Measurements from ENCODE around the gene KIAA0232.

KIAA0232 gene

DNA sequence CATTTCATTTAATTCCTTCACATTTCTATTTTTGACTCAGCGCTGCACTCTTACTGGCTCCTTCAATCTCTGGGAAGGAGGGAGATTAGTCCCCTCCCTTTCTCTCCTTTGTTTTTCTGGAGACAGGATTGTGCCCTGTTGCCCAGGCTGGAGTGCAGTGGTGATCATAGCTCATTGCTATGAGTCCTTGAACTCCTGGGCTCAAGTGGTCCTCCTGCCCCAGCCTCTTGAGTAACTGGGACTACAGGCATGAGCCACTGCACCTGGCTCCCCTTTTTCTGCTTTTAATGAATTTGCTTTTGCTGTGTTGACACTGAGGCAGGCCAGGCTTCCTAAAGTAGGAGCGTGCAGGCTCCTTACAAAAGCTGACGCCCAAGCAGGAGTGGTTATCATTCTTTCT is 137.6 kb downstream of the KIAA0232 start:
- DNase-seq: no peak

- no peak for DNase-seq
Measured at GRCh38 chr4:6923507-6923906, 141.0 kb downstream of the KIAA0232 start.

DNA sequence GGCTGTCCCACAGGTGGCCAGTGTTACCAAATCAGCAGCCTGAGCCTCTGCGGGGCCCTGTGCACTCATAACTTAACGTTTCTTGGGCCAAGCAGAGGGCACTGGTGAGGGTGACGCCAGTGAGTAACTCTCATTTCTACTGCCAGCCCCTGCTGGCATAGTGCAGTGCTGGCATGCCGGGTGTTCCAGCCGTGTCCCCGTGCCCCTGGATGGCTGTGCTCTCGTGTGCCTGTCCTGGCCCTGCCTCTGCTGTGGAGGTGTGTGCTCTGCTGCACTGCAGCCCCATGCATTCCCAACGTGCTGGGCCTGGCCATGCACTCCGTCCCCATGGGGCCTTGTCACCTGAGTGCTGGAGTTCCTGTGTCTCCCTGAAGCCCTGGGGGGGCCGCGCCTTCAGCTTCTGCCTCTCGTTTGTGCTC is 141.8 kb downstream of the KIAA0232 start:
- DNase-seq: no peak

GRCh38 chr4:6925357-6925836 is 142.9 kb downstream of the KIAA0232 start:
- no peak for DNase-seq

- no peak for DNase-seq
Measured at GRCh38 chr4:6926081-6926480, 143.6 kb downstream of the KIAA0232 start.

DNA sequence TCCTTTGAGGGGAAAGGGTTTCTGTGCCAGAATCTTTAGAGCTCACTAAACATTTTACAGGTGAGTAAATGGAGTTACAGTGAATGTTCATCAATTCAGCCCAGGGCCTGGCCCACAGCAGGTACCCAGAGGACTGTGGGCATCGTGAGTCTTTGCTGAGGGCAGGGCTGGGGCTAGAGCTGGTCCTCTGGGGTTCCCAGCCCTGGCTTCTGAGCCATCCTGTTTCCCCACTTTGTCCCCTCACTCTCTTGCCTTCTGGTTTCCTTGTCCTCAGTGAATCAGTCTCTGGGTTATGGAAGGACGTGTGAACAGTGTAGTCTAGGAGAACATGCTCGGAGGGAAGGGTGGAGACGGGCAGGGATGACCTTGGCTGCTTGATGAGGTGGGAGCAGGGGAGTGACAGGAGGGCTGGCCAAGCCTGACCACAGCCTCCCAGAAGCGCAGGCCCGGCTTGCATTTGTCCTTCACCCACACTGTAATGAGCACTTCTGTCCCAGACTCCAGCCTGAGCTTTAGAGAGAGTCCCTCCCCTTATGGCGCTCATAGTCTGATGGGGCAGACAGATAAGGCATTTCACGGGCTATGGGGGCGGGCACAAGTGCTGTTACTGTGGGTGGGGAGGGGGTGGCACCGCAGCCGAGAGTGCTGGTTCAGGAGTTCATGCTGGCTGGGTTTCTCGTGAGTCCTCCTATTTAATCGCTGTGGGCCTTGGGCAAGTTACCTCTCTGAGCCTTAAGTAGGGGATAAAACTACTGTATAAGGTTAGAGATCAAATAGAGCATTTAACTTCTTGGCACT is 144.4 kb downstream of the KIAA0232 start:
- DNase-seq: no peak

GRCh38 chr4:6928081-6928480 is 145.6 kb downstream of the KIAA0232 start:
- DNase-seq: no peak

DNA sequence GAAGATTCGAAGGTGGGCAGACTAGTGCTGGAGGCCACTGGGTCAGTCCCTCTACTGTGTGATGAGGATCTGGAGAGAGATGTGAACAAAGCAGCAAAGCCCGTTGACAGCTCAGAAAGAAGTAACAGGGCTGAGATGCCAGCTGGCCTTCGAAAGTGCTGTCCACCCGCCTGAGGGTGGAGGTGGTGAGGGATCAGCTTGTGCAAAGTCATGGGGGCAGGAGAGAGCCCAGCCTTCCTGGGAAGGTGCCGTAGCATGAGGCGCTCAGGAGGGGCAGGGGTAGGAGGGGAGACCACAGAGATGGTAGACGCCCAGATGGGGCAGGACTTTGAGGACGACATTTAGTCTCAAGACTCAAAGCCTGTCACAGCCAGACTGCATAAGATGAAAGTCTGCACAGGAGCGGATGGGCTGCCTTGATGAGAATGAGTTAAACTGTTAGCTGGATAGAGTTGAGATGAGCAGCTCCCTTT is 146.8 kb downstream of the KIAA0232 start:
- no peak for DNase-seq

DNA sequence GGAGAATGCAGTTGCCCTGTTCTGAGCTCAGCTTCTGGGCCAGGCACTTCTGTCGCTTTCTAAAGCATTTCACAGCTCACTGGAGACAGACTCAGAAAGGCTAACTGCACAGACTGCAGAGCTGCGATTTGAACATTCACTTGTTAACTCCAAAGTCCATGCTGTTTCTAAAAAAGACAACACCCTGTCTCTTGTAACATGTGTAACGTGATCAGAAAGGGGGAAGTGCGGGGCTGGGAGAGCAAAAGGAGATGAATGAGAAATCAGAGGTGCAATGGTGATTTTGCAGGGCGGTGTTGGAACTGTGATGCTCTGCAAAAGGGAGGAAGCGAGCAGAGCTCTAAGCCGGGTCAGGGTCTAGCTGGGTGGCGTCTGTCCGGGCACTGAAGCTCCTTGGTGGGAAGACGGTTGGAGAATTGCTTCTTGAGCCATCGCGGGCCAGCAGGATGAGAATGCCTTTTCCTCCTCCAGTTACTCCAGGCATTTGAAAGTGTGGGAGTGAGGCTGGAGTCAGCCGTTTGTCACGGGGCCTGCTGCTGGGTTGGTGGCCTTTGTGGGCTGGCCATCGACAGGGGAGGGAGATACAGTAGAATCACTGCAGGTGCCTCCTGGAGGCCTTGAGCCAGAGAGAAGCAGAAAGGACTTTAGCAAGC is 147.4 kb downstream of the KIAA0232 start:
- no peak for DNase-seq

GRCh38 chr4:6932475-6932874 is 149.9 kb downstream of the KIAA0232 start:
- DNase-seq: no peak

GRCh38 chr4:6932918-6933317 is 150.4 kb downstream of the KIAA0232 start:
- DNase-seq: no peak
